AG09309 (cell line): ENCODE results near the gene P2RY13.

ENCODE experiments used
- DNase-seq: peaks from one replicate; pipeline ENCODE4 v3.0.0-alpha.2; 2010; ENCODE audit warnings: low read depth
- H3K4me3 ChIP-seq: 2 replicates; pipeline ENCODE4 v1.5.1; 2011; ENCODE audit warnings: mild to moderate bottlenecking, low read depth, low read length, moderate library complexity; ENCODE audit not compliant: control insufficient read depth
- CTCF ChIP-seq: IDR thresholded peaks from 2 replicates; pipeline ENCODE4 v1.5.1; 2011; ENCODE audit warnings: mild to moderate bottlenecking, low read depth, low read length, inconsistent platforms; ENCODE audit not compliant: insufficient read depth, control insufficient read depth; ENCODE audit errors: missing control alignments

Gene P2RY13

GRCh38 chr3:151316267-151316991 is 12.9 kb downstream of the P2RY13 start, which contains the start of gene GPR87:
Gene GPR87, minus strand, starts transcription at chr3:151316820. Its CDS starts 16,720 bp downstream, at chr3:151300100.
- no peak for DNase-seq
- TF ChIP-seq CTCF: no peak
- H3K4me3 ChIP-seq: no peak within 1 kb of the TSS

GRCh38 chr3:151315846-151316245 is 13.5 kb downstream of the P2RY13 start:
- TF ChIP-seq CTCF: no peak
- DNase-seq: no peak
- H3K4me3 ChIP-seq: no peak overlapping the region

DNA sequence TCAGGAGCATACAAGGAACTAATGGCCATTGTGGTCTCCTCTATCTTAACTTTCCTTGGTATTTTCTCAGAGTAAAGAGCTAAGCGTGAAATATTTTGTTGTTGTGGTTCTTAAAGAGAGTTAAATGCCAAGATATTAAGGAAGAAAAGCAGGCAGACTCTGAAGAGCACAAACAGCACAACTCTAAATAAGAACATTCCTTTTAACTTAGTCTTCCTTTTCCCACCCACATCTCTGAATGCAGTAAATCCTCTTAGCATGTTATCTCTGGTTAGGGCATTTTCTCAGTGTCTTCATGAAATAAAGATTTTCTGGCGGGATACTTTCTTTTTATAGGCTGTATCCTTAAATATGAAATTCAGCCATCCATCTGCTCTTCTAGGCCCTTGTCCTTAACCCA is 14.2 kb downstream of the P2RY13 start:
- no peak overlapping the region for H3K4me3 ChIP-seq
- DNase-seq: no peak
- no peak for TF ChIP-seq CTCF

GRCh38 chr3:151314593-151314992 is 14.8 kb downstream of the P2RY13 start:
- no peak overlapping the region for H3K4me3 ChIP-seq
- no peak for TF ChIP-seq CTCF
- DNase-seq: no peak

DNA sequence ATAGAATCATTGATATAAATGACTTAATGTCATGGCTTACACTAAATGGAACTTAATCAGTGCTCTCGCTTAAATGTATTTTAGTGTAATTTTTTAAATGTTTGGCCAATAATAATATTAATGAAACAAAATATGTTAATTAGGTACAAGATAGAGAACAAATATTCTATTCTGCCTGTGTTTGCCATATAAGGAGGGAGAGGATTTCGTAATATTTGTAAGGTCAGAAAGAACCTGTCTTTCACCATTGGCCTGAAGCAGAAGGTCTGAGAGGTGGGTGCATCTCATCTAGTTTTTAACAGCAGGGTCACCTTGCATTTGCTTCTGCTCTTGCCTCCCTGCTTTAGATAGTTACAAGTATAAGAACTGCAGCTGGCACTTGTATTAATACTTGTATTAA is 15.2 kb downstream of the P2RY13 start:
- no peak for TF ChIP-seq CTCF
- H3K4me3 ChIP-seq: no peak overlapping the region
- no peak for DNase-seq

GRCh38 chr3:151312972-151313371 is 16.4 kb downstream of the P2RY13 start:
- no peak overlapping the region for H3K4me3 ChIP-seq
- TF ChIP-seq CTCF: no peak
- no peak for DNase-seq
